Thoracic aorta (tissue), 2 donors: ENCODE measurements around the gene NOP56. TPM values are rescaled to one million over a fixed set of nuclear protein-coding genes. Genes with fewer than 3 reads are reported as not detected.

Experiments used
- ATAC-seq: fragments of 150-250 bp; one replicate; pipeline ENCODE4 v1.8.0; 2017; ENCODE audit warnings: low read depth; ENCODE audit not compliant: insufficient number of reproducible peaks, low FRiP score
- DNase-seq: peaks from one replicate; pipeline ENCODE4 v3.0.0-alpha.2; 2020; ENCODE audit warnings: low spot score
- H3K27ac ChIP-seq, 2 donors: fragments of 200-600 bp; sonication (generic); 1 replicate in 1 of 2; 2 replicates in 1 of 2; pipeline ENCODE4 v1.5.1; 2016; ENCODE audit warnings: mild to moderate bottlenecking in 2 of 2, moderate library complexity in 2 of 2
- H3K27me3 ChIP-seq: fragments of 200-600 bp; sonication (generic); replicated peaks from 2 replicates; pipeline ENCODE4 v1.6.0; 2016; ENCODE audit warnings: mild to moderate bottlenecking; ENCODE audit not compliant: insufficient read depth
- H3K36me3 ChIP-seq: fragments of 200-600 bp; sonication (generic); one replicate; pipeline ENCODE4 v1.5.1; 2016
- H3K4me1 ChIP-seq, 2 donors: fragments of 200-600 bp; sonication (generic); 1 replicate in 1 of 2; 2 replicates in 1 of 2; pipeline versions ENCODE4 v1.5.1 to v1.6.0; 2016; ENCODE audit warnings: low read depth in 2 of 2, mild to moderate bottlenecking in 1 of 2; ENCODE audit not compliant: control insufficient read depth in 1 of 2
- H3K4me3 ChIP-seq: fragments of 200-600 bp; sonication (generic); 2 replicates; pipeline ENCODE4 v1.5.1; 2016; ENCODE audit warnings: mild to moderate bottlenecking
- H3K9me3 ChIP-seq: fragments of 200-600 bp; sonication (generic); 2 replicates; pipeline ENCODE4 v1.5.1; 2016
- CTCF ChIP-seq: fragments of 200-600 bp; sonication (generic); IDR thresholded peaks from one replicate; pipeline ENCODE4 v1.5.1; 2019; ENCODE audit warnings: antibody characterized with exemption
- total RNA-seq, 2 donors: library from RNA; depleted of rRNA; stranded (reverse); fragments of >200 nt; gene quantifications; one replicate each; pipeline versions ENCODE4 v1.1.0 to v1.2.3, GENCODE V29; 2016

NOP56 gene
- total RNA-seq, 2 donors from 2014 or later = 46.2 to 125 TPM

- Histone ChIP-seq H3K9me3 (no peaks in the 10 kb centered on the region), H3K27me3 (no peaks in the 10 kb centered on the region), H3K27ac (no peak overlapping the region), H3K4me3 (no peak overlapping the region), H3K4me1 (no peaks in the 10 kb centered on the region), H3K36me3 (no peaks in the 10 kb centered on the region)
- no peak for ATAC-seq
- DNase-seq = no peak
- TF ChIP-seq CTCF = no peak
Observed at GRCh38 chr20:2618815-2619214, 33.6 kb upstream of the NOP56 start.

- DNase-seq (no peak), ATAC-seq (no peak)
- H3K9me3 ChIP-seq = no peaks in the 10 kb centered on the region
- no peak overlapping the region for H3K4me3 ChIP-seq
- no peaks in the 10 kb centered on the region for H3K27me3 ChIP-seq
- H3K36me3 ChIP-seq = no peaks in the 10 kb centered on the region
- no peak overlapping the region for H3K27ac ChIP-seq
- no peaks in the 10 kb centered on the region for H3K4me1 ChIP-seq
- no peak for TF ChIP-seq CTCF
Observed at GRCh38 chr20:2619337-2619736, 33.1 kb upstream of the NOP56 start.

- Histone ChIP-seq H3K27ac (no peak overlapping the region), H3K36me3 (no peaks in the 10 kb centered on the region), H3K9me3 (no peaks in the 10 kb centered on the region), H3K4me1 (no peaks in the 10 kb centered on the region), H3K27me3 (no peaks in the 10 kb centered on the region), H3K4me3 (no peak overlapping the region)
- ATAC-seq = no peak
- DNase-seq = no peak
- no peak for TF ChIP-seq CTCF
Observed at GRCh38 chr20:2619961-2620595, 32.4 kb upstream of the NOP56 start.

GRCh38 chr20:2624190-2624589, 28.2 kb upstream of the NOP56 start:
- H3K27me3 ChIP-seq = no peaks in the 10 kb centered on the region
- no peaks in the 10 kb centered on the region for H3K4me1 ChIP-seq
- H3K9me3 ChIP-seq = no peaks in the 10 kb centered on the region
- no peak for ATAC-seq
- DNase-seq = no peak
- TF ChIP-seq CTCF = no peak
- H3K4me3 ChIP-seq = no peak overlapping the region
- H3K36me3 ChIP-seq = no peaks in the 10 kb centered on the region
- H3K27ac ChIP-seq = no peak overlapping the region

GRCh38 chr20:2625062-2625461, 27.4 kb upstream of the NOP56 start:
- no peaks in the 10 kb centered on the region for H3K4me1 ChIP-seq
- no peak for TF ChIP-seq CTCF
- H3K27ac ChIP-seq = no peak overlapping the region
- H3K36me3 ChIP-seq = no peaks in the 10 kb centered on the region
- H3K27me3 ChIP-seq = no peaks in the 10 kb centered on the region
- DNase-seq (no peak), ATAC-seq (no peak)
- H3K9me3 ChIP-seq = peaks cover 3% of the 10 kb centered on the region
- no peak overlapping the region for H3K4me3 ChIP-seq
